Thoracic aorta (tissue), 2 donors: ENCODE measurements around the gene TRPT1. TPM values are rescaled to one million over a fixed set of nuclear protein-coding genes. Genes with fewer than 3 reads are reported as not detected.

Experiments used
- ATAC-seq: fragments of 150-250 bp; one replicate; pipeline ENCODE4 v1.8.0; 2017; ENCODE audit warnings: low read depth; ENCODE audit not compliant: insufficient number of reproducible peaks, low FRiP score
- DNase-seq: peaks from one replicate; pipeline ENCODE4 v3.0.0-alpha.2; 2020; ENCODE audit warnings: low spot score
- H3K27ac ChIP-seq, 2 donors: fragments of 200-600 bp; sonication (generic); 1 replicate in 1 of 2; 2 replicates in 1 of 2; pipeline ENCODE4 v1.5.1; 2016; ENCODE audit warnings: mild to moderate bottlenecking in 2 of 2, moderate library complexity in 2 of 2
- H3K27me3 ChIP-seq: fragments of 200-600 bp; sonication (generic); replicated peaks from 2 replicates; pipeline ENCODE4 v1.6.0; 2016; ENCODE audit warnings: mild to moderate bottlenecking; ENCODE audit not compliant: insufficient read depth
- H3K36me3 ChIP-seq: fragments of 200-600 bp; sonication (generic); one replicate; pipeline ENCODE4 v1.5.1; 2016
- H3K4me1 ChIP-seq, 2 donors: fragments of 200-600 bp; sonication (generic); 1 replicate in 1 of 2; 2 replicates in 1 of 2; pipeline versions ENCODE4 v1.5.1 to v1.6.0; 2016; ENCODE audit warnings: low read depth in 2 of 2, mild to moderate bottlenecking in 1 of 2; ENCODE audit not compliant: control insufficient read depth in 1 of 2
- H3K4me3 ChIP-seq: fragments of 200-600 bp; sonication (generic); 2 replicates; pipeline ENCODE4 v1.5.1; 2016; ENCODE audit warnings: mild to moderate bottlenecking
- H3K9me3 ChIP-seq: fragments of 200-600 bp; sonication (generic); 2 replicates; pipeline ENCODE4 v1.5.1; 2016
- CTCF ChIP-seq: fragments of 200-600 bp; sonication (generic); IDR thresholded peaks from one replicate; pipeline ENCODE4 v1.5.1; 2019; ENCODE audit warnings: antibody characterized with exemption
- total RNA-seq, 2 donors: library from RNA; depleted of rRNA; stranded (reverse); fragments of >200 nt; gene quantifications; one replicate each; pipeline versions ENCODE4 v1.1.0 to v1.2.3, GENCODE V29; 2016

Gene TRPT1
- total RNA-seq, 2 donors from 2014 or later, result 67.2 to 95.3 TPM

GRCh38 chr11:64268025-64268892, 42.3 kb upstream of the TRPT1 start:
- no peak for ATAC-seq
- no peaks in the 10 kb centered on the region for H3K9me3 ChIP-seq
- H3K4me1 ChIP-seq, result peaks cover 10 to 28% of the 10 kb centered on the region in 2 donors
- H3K27me3 ChIP-seq, result no peaks in the 10 kb centered on the region
- no peak for TF ChIP-seq CTCF
- H3K27ac ChIP-seq, result peak overlapping the region; percentile 80 to 92
- H3K36me3 ChIP-seq, result peaks cover 28% of the 10 kb centered on the region
- H3K4me3 ChIP-seq, result peak overlapping the region; percentile 76
- no peak for DNase-seq

- H3K27ac ChIP-seq, result peak overlapping the region; percentile 80 to 92
- peaks cover 10 to 28% of the 10 kb centered on the region in 2 donors for H3K4me1 ChIP-seq
- ATAC-seq, result no peak
Observed at GRCh38 chr11:64267207-64267945, 41.4 kb upstream of the TRPT1 start.

GRCh38 chr11:64266339-64266738, 40.4 kb upstream of the TRPT1 start:
- Histone ChIP-seq H3K4me3 (no peak overlapping the region), H3K27me3 (no peaks in the 10 kb centered on the region), H3K4me1 (peaks cover 10 to 18% of the 10 kb centered on the region in 2 donors), H3K36me3 (peaks cover 47% of the 10 kb centered on the region), H3K9me3 (no peaks in the 10 kb centered on the region), H3K27ac (no peak overlapping the region)
- DNase-seq (no peak), ATAC-seq (no peak)
- no peak for TF ChIP-seq CTCF

More at GRCh38 chr11:64267207-64267945, 41.4 kb upstream of the TRPT1 start:
- no peaks in the 10 kb centered on the region for H3K9me3 ChIP-seq
- TF ChIP-seq CTCF, result no peak
- no peak for DNase-seq
- no peak overlapping the region for H3K4me3 ChIP-seq
- H3K27me3 ChIP-seq, result no peaks in the 10 kb centered on the region
- H3K36me3 ChIP-seq, result peaks cover 37% of the 10 kb centered on the region

- H3K36me3 ChIP-seq, result peaks cover 47% of the 10 kb centered on the region
- no peak overlapping the region for H3K27ac ChIP-seq
- peaks cover 10 to 18% of the 10 kb centered on the region in 2 donors for H3K4me1 ChIP-seq
- ATAC-seq (no peak), DNase-seq (no peak)
- no peaks in the 10 kb centered on the region for H3K9me3 ChIP-seq
- TF ChIP-seq CTCF, result no peak
- H3K27me3 ChIP-seq, result no peaks in the 10 kb centered on the region
- no peak overlapping the region for H3K4me3 ChIP-seq
Observed at GRCh38 chr11:64265176-64266160, 39.5 kb upstream of the TRPT1 start.
